HepG2 (cell line): Measurements from ENCODE around the gene GNL3. TPM values are rescaled to one million over a fixed set of nuclear protein-coding genes. Genes with fewer than 3 reads are reported as not detected.
A peak's percentile ranks its signal among the peaks of the same experiment; 100 is the strongest.

Experiments used
- BORCS8-MEF2B ChIP-seq: sonication (generic); formaldehyde crosslinking; IDR thresholded peaks from 2 replicates; pipeline ENCODE4 v1.8.0; 2022; ENCODE audit warnings: mild to moderate bottlenecking, missing genetic modification reagents
- CERS6 ChIP-seq: sonication (generic); formaldehyde crosslinking; IDR thresholded peaks from 2 replicates; pipeline ENCODE4 v1.5.0; 2020; ENCODE audit warnings: missing genetic modification reagents
- HMGXB3 ChIP-seq: sonication (generic); formaldehyde crosslinking; IDR thresholded peaks from 2 replicates; pipeline ENCODE4 v1.4.0; 2020; ENCODE audit warnings: missing genetic modification reagents, borderline replicate concordance
- IKZF5 ChIP-seq: IDR thresholded peaks from 2 replicates; pipeline ENCODE4 v1.6.1; 2018; ENCODE audit warnings: missing genetic modification reagents, mild to moderate bottlenecking, missing compliant biosample characterization
- JUND ChIP-seq: sonication (generic); formaldehyde crosslinking; IDR thresholded peaks from 2 replicates; pipeline ENCODE4 v1.8.0; 2022; ENCODE audit warnings: mild to moderate bottlenecking, missing genetic modification reagents
- MAX ChIP-seq: IDR thresholded peaks from 2 replicates; pipeline ENCODE4 v1.6.1; 2012; ENCODE audit warnings: inconsistent platforms
- RARA ChIP-seq: IDR thresholded peaks from 2 replicates; pipeline ENCODE4 v1.6.1; 2016; ENCODE audit warnings: missing genetic modification reagents, missing compliant biosample characterization
- RNF2 ChIP-seq: fragments of 450-650 bp; conservative IDR thresholded peaks from 2 replicates; pipeline ENCODE4 v1.6.1; 2016; ENCODE audit warnings: low read depth
- SCMH1 ChIP-seq: sonication (generic); formaldehyde crosslinking; IDR thresholded peaks from 2 replicates; pipeline ENCODE4 v1.9.0; 2021; ENCODE audit warnings: missing genetic modification reagents, mild to moderate bottlenecking, borderline replicate concordance
- ZNF253 ChIP-seq: sonication (generic); formaldehyde crosslinking; IDR thresholded peaks from 2 replicates; pipeline ENCODE4 v1.8.0; 2022; ENCODE audit warnings: mild to moderate bottlenecking, missing genetic modification reagents, borderline replicate concordance
- ZNF333 ChIP-seq: sonication (generic); formaldehyde crosslinking; IDR thresholded peaks from 2 replicates; pipeline ENCODE4 v1.4.0; 2020; ENCODE audit warnings: mild to moderate bottlenecking, missing genetic modification reagents, borderline replicate concordance
- ZNF564 ChIP-seq: sonication (generic); formaldehyde crosslinking; IDR thresholded peaks from 2 replicates; pipeline ENCODE4 v1.8.1; 2023; ENCODE audit warnings: mild to moderate bottlenecking, missing genetic modification reagents
- ZZZ3 ChIP-seq: sonication (generic); formaldehyde crosslinking; IDR thresholded peaks from 2 replicates; pipeline ENCODE4 v1.4.0; 2020; ENCODE audit warnings: missing genetic modification reagents, mild to moderate bottlenecking, borderline replicate concordance
- polyA plus RNA-seq, 8 experiments: library from polyadenylated mRNA; depleted of rRNA in 3 of 8; stranded (reverse) in 7 of 8; unstranded in 1 of 8; fragments of >200 nt; fragmentation: Illumina TruSeq in 4 of 8; extraction: Trizol in 4 of 8; gene quantifications; 2 replicates each; pipeline versions ENCODE4 v1.2.1 to v1.2.3, GENCODE V29; 2011 to 2016; ENCODE audit warnings: low read depth in 4 of 8, missing spikeins in 1 of 8, mixed read lengths in 1 of 8; ENCODE audit not compliant: insufficient read depth in 1 of 8
- total RNA-seq, 5 experiments: library from RNA; depleted of rRNA; stranded (reverse); fragments of >200 nt; fragmentation: Illumina TruSeq; extraction: Trizol; gene quantifications; 2 replicates each; pipeline ENCODE4 v1.2.3, GENCODE V29; 2016; ENCODE audit warnings: low read depth in 1 of 5
- TF ChIP-seq, protein P1 (sequence below): sonication (generic); formaldehyde crosslinking; IDR thresholded peaks from 2 replicates; pipeline ENCODE4 v1.4.0; 2020; ENCODE audit warnings: mild to moderate bottlenecking, low read depth, missing genetic modification reagents
- TF ChIP-seq, protein P2 (sequence below): sonication (generic); formaldehyde crosslinking; IDR thresholded peaks from 2 replicates; pipeline ENCODE4 v1.4.0; 2020; ENCODE audit warnings: missing genetic modification reagents
- TF ChIP-seq, protein P3 (sequence below): sonication (generic); formaldehyde crosslinking; IDR thresholded peaks from 2 replicates; pipeline ENCODE4 v1.8.1; 2023; ENCODE audit warnings: mild to moderate bottlenecking, moderate library complexity, missing genetic modification reagents

GNL3 gene
- total and polyA plus RNA-seq, 2 of the 13 experiments (the other 11 are each of a cell fraction or from before 2014, with no cell fraction given): 129 to 257 TPM

- peak; percentile 79 for TF ChIP-seq IKZF5
- 0 out of 2 replicates have a peak, but pooled peaks have one; percentile 89 for TF ChIP-seq ZNF253
- peak; percentile 62; the same call in 1 of the 2 replicates for TF ChIP-seq ZNF333 (CRISPR knock-in tag)
- TF ChIP-seq HMGXB3 (CRISPR knock-in tag): peak; percentile 91
- TF ChIP-seq RARA (CRISPR knock-in tag): peak; percentile 45; the same call in 1 of the 2 replicates
- TF ChIP-seq, protein P1, sequence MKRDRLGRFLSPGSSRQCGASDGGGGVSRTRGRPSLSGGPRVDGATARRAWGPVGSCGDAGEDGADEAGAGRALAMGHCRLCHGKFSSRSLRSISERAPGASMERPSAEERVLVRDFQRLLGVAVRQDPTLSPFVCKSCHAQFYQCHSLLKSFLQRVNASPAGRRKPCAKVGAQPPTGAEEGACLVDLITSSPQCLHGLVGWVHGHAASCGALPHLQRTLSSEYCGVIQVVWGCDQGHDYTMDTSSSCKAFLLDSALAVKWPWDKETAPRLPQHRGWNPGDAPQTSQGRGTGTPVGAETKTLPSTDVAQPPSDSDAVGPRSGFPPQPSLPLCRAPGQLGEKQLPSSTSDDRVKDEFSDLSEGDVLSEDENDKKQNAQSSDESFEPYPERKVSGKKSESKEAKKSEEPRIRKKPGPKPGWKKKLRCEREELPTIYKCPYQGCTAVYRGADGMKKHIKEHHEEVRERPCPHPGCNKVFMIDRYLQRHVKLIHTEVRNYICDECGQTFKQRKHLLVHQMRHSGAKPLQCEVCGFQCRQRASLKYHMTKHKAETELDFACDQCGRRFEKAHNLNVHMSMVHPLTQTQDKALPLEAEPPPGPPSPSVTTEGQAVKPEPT (CRISPR knock-in tag): no peak
- TF ChIP-seq, protein P2, sequence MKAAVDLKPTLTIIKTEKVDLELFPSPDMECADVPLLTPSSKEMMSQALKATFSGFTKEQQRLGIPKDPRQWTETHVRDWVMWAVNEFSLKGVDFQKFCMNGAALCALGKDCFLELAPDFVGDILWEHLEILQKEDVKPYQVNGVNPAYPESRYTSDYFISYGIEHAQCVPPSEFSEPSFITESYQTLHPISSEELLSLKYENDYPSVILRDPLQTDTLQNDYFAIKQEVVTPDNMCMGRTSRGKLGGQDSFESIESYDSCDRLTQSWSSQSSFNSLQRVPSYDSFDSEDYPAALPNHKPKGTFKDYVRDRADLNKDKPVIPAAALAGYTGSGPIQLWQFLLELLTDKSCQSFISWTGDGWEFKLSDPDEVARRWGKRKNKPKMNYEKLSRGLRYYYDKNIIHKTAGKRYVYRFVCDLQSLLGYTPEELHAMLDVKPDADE (CRISPR knock-in tag): 0 out of 2 replicates have a peak, but pooled peaks have one; percentile 65
- peak; percentile 80; the same call in 1 of the 2 replicates for TF ChIP-seq ZZZ3
- TF ChIP-seq CERS6: no peak
- TF ChIP-seq MAX: peak; percentile 100
- TF ChIP-seq JUND (CRISPR knock-in tag): peak; percentile 66
- no peak for TF ChIP-seq SCMH1 (CRISPR knock-in tag)
- TF ChIP-seq BORCS8-MEF2B: peak; percentile 96
- no peak for TF ChIP-seq ZNF564 (CRISPR knock-in tag)
- peak; percentile 84; the same call in 1 of the 2 replicates for TF ChIP-seq RNF2
- TF ChIP-seq, protein P3, sequence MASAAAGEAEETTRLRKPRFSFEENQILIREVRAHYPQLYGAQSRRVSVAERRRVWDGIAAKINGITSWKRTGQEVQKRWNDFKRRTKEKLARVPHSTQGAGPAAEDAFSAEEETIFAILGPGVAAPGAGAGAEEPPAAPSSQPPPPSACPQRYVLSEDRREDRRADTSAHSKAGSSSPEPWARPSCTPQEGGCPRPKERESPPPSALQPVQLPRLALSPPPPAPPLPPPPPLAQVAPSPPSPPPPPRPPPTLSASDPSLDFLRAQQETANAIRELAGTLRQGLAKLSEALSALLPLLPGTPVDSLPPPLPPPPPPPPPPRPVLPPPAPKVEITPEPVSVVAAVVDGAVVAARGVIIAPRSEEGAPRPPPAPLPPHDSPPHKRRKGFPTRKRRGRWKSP: peak; percentile 92
These were observed at the start of gene GNL3, which contains the start of gene PBRM1 (continued) for GRCh38 chr3:52685709-52686691.
